ENCODE measurements around the gene TRIM40.

DNA sequence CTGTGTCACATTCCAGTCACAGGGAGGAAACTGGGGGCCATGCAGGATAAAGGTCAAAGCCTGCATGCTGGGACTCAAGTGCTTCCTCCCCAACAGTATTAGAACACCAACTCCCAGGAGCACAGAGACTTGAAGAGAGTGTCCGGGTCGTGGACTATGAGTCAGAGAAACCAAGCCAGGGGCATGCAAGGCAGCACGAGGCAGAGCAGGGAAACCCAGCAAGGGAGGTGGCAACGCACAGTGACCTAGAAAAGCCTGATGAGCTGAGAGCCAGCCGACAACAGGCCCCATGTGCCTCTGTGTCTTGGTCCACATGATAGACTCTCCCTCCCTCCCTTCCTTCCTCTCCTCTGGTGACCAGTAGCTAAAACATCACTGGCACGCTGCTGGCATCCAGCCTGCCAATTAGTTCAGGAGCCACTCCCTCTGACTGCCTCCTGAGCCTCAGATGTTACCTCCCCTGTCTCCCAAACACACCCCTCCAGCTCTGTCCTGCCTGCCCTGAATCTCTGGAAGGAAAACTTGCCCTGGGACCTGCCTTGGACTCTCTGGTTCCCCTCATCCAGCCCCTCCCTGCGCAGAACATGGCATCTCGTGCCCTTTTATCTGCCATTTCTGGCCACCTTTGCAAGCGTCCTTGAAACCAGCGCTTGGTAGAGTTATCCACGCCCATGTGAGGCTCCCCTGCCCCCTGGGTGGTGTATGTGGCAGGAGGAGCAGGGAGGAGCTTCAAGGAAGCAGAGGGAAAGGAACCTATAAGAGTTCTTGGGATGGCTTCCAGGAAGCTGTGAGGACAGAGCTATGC, 44.2 kb upstream of the TRIM40 start:
- TF ChIP-seq CTCF (IDR thresholded peaks at IDR 0.05) (no peak), POLR2A (IDR thresholded peaks at IDR 0.05) (no peak)

All from thyroid gland (tissue), 4 donors.